HG02588 (cell line): ENCODE measurements around the gene BTG4.

Experiments
- ATAC-seq: cut with Tn5 transposase; IDR thresholded peaks from one replicate; pipeline ENCODE4 v1.9.1; 2021; ENCODE audit warnings: mild to moderate bottlenecking, moderate library complexity; ENCODE audit not compliant: unreplicated experiment

The BTG4 gene

DNA sequence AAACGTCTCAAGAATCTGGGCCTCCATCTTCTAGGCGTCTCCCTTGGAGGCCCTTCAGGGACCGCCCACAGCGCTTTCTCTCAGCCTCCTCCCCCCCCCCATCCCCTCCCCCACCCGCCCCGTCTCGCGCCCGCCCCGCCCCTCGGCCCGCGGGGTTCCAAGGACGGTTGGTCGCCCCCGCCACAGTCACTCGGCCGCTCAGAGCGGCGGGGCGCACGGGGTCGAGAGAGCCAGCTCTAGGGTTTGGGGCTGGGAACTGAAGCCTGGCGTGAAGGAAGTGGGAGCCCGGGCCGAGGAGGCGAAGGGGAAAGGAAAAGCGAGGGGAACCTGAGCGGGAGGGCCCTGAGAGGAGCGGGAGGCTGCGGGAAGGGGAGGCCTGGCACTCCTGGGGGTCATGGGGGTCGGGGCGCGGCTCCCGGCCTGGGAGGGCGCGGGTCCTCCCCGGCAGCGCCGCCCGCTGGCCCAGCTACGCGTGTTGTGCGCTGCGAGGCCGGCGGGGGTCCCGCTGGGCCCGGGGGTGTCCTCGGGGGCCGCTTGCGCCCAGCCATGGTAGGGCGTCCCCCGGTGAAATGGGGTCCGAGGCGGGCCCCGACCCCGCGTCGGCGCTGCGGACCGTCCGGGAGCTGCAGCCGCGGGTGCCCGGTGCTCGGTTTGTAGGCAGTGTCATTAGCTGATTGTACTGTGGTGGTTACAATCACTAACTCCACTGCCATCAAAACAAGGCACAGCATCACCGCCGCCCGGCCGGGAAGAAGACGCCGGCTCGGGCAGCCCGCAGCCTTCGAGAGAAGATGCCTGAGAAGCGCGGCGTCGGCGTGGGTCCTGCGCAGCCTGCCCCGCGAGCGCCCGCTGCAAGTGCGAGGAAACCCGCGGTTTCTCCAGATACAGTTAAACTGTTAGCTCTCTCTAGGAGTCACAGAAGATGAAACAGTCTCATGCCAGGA is at the start of gene BTG4:
BTG4 (minus strand) TSS at position 91 of the 944 bp plus-strand sequence. CDS start 13,610 bp downstream, outside the sequence.
- peak; percentile 65 for ATAC-seq

DNA sequence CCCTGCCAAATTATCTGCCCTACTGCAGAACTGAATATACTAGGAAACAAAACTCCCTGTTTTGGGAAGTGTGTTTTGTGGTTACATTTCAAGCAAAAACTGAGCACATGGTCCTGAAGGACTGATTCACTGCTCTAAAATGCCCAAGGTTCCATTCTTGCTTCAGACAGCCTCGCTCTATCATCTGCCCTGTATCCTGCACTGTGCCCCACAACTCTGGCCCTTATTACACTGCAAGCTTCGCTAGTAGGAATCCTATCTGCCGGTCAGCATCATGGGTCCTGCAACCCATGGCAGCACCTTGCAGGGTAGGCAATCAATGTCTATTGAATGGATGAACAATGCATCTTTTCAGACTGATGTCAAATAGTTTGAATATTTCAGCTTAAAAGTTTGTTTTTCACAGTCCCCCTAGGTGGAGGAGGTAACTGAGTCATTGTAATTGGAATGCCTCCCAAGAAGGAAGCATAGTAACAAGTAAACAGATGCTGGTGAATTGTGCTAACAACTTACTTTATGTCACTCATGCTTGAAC is 49.7 kb upstream of the BTG4 start:
- no peak for ATAC-seq

DNA sequence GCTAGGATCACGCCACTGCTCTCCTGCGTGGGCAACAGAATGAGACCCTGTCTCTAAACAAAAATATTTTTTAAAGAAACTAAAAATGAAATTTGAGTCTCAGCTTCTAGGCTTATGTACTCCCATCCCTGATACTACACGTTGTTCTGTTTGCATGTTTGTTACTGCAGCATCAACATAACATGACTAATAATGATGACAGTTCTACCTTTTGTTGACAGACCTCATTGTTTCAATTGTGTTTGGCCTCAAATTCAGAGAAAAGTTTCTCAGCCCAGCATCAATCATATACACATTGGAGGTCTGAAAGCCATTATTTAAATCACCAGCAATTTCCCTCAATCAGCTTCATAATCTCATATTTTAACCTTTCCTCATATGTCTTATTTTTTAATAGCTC is 49.1 kb upstream of the BTG4 start:
- no peak for ATAC-seq

DNA sequence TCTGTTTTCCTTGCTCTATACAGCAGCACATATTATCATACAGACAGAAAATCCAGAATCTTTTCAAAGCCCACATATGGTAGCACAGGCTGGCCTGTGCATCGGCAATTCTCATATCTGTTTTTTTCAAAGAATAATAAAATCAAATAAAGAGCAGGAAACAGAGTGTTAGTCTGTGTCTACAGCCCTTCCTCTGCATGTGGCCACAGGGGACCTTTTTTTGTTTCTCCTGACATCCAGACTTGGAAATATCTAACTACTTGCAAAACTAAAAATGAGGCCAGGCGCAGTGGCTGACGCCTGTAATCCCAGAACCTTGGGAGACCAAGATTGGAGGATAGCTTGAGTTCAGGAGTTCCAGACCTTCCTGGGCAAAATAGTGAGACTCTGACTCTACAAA is 48.6 kb upstream of the BTG4 start:
- no peak for ATAC-seq

DNA sequence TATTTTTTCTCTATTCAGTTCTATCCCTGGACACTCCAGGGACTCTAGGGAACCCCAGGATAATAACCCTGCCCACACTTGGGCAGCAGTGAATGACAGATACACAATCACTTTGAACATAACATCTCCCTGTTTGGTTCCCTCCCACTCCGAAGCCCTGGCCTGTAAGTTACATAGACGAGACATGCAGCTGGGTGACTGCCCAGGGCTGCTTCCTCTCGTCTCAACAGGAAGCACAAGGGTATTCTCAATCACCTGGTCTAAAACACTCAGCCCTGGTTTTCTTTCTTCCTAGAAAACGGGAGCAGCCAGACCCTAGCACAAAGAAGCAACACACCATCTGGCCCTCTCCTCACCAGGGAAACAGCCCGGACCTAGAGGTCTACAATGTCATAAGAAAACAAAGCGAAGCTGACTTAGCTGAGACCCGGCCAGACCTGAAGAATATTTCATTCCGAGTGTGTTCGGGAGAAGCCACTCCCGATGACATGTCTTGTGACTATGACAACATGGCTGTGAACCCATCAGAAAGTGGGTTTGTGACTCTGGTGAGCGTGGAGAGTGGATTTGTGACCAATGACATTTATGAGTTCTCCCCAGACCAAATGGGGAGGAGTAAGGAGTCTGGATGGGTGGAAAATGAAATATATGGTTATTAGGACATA is 47.7 kb upstream of the BTG4 start:
- ATAC-seq: no peak

DNA sequence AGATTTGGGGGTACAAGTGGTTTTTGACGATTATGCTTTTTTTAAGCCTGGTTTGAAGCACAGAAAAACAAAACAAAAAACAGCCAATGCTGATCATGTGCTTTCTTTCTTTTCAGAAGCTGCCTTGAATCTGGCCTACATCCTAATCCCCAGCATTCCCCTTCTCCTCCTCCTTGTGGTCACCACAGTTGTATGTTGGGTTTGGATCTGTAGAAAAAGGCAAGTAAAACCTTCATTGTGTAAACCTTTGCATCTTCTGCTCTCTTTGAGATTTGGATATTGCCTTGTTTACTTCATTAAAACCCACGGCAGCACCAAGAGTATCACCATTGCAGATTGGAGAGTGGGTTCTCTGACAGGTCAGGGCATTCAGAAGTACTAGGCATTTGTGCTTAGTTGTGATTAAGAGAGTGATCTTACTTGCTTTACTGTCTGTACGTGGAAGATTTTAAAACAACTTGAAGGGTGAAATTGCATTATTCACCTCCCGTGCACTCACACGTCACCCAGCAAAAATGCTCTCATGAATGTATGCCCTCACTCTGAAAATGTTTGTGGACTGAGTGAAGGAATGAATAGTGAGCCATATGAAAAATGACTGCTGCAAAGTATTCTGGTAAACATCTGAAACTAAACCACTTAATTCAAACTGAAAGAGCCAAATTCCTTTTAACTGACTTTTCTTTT is 45.4 kb upstream of the BTG4 start:
- ATAC-seq: no peak

DNA sequence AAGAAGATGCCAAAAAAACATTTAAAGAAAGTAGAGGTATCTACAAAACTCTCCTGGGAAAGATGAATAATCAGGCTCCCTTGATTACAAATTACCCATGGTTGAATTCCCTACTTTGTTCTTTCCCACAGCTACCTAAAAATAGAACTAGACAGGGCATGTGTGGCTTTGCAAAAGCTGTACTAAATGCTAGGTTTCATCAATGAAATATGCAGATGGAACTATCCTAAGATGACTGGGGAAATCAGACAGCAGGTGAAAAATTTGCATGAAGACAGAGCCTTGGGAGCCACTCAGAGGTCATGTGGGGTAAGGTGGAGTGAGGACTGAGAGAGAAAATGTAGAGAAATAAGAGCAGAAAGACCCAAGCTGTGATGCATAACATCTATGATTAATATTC is 43.1 kb upstream of the BTG4 start:
- ATAC-seq: no peak

DNA sequence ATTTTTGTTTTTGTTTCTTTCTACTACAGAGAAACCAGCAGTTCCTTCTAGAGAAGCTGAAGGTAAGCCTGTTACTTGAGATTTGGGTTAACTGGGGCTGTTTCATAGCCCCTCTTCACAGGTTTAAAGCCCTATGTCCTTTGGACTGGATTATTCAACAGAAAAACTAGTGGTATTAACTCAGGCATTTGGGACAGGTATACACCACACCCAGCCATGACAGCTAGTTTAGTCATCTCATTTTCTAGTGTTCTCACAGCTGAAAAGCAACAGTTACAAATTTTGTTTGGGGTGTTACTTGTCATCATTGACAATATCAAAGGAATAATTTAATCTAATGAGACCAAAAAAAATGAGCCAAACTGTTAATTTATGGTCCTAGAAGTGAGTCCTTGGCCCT is 42.3 kb upstream of the BTG4 start:
- no peak for ATAC-seq

DNA sequence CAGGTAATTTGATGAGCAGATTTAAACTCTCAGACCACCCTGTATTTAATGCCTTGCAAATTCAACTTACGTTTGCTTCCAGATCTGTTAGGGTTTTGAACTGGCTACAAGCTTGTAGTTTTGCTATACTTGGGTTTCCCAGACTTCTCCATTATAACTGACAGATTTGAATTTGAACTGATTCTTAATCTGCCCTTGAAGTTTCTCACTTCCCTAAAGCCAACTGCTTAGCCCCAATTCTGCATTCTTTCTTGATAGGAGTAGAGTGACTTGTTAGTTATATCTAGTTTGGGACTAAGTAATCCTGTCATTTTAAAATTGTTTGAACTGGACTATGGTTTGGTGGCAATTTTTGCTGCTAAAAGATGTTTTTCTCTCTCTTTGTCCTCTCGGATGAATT is 38.1 kb upstream of the BTG4 start:
- ATAC-seq: no peak

DNA sequence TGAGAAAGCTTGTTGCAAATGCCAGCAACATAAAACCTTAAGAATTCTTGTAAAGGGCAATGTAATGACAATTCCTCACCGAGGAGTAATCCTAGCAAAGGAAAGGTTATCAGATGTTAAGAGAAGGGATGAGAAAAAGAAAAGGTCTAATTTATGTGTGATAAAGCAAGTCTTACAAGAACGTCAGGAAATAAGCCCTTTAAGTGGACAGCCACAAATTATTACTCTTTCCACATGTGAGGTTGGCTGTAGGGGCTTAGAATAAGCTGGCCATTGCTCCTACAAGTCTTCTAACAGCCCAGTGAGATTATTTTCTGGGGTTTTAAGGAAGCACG is 37.6 kb upstream of the BTG4 start:
- no peak for ATAC-seq

DNA sequence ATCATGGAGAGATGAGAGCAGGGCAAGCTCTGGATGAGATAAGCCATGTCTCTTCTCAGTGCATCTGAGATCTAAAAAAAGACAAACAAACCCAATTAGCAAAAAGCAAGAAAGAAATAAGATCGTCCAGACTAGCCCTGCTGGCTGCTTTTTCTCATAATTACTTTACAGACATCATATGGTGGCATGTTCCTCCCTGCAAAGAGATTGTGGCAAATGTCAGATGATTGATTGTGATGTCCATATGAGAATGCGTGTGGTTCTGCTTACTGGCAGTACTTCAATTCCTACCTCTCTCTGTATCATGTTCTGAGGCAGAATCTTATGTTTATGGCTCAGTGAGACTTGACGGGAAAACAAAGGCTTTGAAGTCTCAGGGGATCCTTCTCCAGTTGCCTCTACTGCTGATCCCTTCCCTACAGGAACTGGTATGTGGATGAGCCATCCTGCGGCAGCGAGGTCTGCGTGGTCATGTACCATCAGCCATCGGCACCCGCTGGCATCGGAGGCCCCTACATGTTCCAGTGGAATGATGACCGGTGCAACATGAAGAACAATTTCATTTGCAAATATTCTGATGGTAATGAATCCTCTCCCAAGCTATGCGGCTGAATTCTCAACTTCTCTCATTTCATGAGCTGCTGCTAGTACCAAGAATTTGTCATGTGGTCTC is 37.1 kb upstream of the BTG4 start:
- no peak for ATAC-seq

DNA sequence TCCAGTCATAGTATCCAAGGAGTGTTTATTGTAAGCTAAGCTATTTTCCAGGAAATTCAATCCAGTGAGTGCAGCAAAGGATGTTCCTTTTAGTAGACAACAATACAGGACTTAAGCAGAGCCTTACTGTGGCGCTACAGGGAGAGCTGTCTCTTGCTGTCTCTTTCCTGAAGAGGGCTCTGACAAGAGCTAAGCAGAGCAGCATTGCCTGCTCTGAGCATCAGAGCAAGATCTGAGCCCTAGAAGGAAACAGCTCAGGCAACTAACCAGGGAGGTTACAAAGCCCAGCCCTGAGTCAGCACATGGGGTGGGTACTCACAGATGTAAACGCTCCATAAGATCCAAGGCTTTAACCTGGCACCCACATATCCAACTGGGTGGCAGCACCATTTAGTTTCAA is 36.3 kb upstream of the BTG4 start:
- ATAC-seq: no peak

DNA sequence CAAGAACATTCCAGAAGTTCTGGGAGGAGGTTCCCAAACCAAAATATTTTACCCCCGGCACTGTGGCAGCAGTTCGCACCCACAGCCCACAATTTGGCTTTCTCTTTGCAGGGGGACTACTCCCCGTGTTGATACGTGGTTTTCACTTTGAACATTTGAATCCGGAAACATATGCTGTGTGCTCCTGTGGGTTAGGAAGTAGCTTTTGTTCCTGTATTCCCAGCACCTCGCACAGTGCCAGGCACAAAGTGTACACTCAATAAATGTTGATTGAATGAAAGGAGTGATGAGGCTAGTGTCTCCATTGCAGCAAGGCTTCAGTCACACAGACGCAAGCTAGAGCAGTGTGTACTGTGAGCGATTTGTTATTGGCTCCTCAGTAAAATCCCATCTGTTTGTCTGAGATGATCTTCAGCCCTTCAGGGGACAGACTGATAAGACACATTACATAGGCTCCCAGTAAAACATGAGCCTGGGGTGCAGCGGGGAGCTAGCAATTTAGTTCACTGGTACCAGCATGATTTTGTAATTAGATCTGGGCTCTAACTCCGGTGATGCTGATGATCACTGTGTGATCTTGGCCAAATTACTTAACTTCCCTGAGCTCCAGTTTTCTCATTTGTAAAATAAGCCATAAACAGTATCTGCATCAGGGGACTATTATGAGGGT is 30.6 kb upstream of the BTG4 start:
- ATAC-seq: no peak

DNA sequence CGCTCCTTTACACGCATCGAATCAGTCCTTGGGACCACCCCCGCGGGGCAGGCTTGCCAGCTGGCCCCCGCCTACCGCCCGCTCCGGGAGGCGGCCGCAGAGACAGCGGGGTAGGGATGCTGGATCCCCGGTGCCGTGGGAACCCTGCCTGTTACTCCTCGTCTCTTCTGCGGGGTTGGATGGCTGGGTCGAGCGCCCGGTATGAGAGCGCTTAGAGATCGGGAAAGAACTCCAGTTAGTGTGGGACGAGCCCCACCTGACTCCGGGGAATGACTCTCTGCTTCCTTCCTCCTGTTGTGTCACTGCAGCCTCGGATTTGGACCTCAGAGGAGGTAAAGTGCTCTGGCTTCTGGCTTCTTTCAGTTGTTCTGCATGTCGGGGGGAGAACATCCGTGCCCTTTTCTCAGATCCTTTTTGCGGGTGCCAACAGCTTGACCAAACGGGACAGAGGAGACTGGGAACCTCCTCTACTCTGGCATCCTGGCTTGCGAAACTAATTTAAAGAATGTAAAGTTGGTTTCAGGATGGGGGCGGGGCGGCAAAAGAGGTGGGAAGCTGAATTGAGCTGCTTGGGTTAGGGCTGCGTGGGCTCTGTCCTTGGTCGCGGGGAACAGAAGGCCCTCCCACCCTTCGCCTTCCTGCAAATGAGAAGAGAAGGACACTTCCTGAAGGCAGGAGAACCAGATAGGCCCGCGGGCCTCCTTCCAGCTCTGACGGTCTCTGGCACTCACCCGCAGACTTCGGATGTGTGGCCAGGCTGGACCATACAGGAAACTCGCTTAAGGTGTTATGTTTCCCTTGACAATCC is 29.3 kb upstream of the BTG4 start:
- ATAC-seq: no peak

DNA sequence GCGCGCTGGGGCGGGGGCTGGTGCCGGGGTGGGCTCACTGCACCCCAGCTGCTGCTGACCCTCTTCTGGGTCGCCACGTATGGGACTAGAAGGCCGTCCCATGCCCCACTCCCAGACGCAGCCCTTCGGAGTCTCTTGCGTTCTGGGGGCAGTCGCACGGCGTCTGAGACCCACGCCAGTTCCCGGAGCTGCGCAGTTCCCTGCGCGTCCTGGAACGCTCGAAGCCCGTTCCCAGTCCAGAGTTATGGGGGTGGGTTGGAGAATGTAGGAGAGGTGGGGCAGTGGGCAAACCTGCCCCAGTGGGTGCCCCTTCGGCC is 28.7 kb upstream of the BTG4 start:
- ATAC-seq: no peak

DNA sequence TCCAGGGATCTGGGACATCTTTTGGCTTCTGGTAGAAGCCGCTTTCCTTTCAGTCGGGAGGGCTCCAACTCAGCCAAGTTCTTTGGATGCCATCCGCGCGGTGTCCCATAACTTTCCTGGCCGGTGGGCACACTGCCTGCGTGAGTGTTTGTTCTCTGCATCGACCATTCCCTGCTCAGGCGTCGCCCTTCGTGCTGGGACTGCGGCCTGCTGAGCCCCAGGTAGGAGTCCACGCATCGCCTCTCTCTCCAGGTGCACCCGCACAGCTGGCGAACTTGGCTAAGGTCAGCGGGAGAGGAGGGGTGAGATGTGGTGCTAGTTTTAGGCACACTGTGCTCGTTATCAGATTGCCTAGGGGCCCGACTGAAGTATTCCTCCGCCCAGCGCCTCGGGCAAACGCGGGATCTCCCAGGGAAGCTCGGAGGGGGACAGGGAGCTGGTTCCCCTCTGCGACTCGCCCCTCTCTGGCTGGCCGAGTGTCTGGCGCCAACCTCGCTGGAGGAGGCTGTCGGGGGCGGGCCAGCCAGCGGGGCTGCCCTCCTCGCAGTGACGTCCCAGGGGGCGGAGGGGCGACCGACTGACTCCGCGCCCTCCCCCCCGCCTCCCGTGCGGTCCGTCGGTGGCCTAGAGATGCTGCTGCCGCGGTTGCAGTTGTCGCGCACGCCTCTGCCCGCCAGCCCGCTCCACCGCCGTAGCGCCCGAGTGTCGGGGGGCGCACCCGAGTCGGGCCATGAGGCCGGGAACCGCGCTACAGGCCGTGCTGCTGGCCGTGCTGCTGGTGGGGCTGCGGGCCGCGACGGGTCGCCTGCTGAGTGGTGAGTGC is 28.1 kb upstream of the BTG4 start, which contains the start of gene LAYN:
LAYN (plus strand) TSS at position 607 of the 823 bp plus-strand sequence; CDS start at position 731, 124 bp downstream.
- no peak for ATAC-seq

DNA sequence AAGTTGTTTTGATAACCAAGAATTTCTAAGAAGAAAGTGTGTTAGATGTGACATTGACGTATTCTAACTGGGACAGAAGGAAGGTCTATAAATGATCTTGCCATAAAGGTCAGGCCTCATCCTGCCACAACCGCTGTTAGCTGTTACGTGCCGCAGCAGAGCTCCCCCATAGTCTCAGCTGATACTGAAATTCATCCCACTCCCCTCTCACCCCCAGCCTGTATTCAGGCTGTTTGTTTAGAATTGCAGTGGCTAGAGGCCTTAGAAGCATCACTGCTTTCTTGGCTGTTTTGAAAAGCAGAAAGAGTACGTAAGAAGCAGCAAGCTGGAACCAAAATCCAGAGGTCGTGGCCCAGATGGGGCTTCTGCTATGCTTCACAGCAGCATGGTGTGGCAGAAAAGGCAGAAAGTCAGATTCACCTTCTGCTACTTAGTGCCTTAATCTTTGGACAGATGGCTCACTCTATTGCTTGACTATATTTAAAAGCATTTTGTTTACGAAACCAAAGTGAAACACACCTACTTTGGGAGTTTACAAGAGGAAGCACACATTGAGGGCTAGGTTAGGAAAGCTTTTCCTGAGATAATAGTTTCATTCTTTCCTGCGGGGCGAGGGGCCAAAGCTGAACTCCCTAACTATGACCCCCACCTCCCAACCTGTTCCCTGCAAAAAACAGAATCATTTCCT is 27.4 kb upstream of the BTG4 start:
- ATAC-seq: no peak

DNA sequence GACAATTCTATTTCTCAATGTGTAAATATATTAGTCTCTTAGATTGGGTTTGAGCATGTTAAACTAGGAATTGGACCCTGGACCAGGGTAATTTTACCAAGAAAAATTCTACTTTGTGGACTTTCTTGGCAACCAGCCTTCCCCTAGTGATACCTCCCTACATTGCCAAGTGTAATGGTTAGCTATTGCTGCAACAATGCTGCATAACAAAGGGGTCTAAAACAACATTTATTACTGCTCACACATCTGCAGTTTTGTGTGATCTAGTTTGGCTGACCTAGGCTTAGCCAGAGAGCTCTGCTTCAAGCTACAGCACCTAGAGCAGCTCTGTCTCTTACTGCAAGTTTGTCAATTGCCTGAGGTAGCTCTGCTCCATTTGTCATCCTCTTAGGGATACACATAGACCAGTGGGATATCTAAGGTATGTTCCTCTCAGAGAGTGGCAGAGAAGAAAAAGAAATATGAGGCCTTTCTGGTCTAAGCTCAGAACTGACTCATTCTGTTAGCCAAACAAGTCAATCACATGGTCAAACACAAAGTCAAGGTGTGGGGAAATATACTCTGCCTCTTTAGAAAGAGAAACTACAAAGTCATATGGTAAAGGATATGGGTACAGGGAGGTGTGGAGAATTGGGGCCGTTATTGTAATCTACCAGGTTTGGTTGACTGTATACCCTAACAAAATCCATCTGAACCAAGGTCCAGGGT is 26.4 kb upstream of the BTG4 start:
- no peak for ATAC-seq
